Stimulated activated CD8-positive, alpha-beta memory T cell treated with anti-CD3 and anti-CD28 coated beads, Interleukin-7, amount 100 ng/mL, for 4 hours (primary cell): ENCODE data around the gene EXOC6.
"Not testable (repeated sequence)": the region's sequence is repeated elsewhere in the genome, so short reads cannot be mapped to it uniquely, and the experiment has no call there.

ENCODE experiments used
- DNase-seq, 2 donors: peaks; one replicate each; pipeline ENCODE4 v3.0.0-alpha.2; 2020; ENCODE audit warnings: low read depth in 2 of 2

Gene EXOC6

DNA sequence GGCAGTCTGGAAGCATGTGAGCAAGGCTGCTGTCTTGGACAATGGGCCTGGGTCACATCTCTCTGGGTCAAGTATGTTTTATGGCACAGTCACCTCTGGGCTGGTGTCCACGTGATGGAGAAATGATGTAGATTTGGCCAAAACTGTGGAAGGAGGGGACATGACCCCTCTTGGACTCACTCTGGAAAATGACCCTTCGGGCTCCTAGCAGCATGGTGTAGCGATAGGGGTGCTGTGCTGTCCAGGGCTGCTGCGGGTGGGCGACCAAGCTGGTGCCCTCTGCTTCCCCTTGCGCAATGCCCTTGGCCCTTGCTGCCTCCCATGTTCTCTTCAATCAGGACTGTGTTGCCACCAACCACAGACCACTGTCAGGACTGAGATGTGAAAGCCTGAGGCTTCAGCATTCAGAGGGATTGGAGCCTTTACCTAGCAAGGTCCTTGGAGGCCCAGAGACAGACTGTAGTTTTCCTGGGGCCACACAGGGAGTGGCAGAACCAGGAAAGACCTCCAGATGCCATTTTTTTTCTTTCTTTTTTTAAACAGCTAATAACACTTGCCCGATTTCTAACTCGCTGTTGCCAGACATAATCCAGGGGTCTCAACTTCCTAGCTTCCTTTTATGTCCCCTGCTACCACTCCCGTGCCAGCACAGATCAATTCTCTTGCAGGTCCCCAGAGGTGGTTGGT, 231.5 kb downstream of the EXOC6 start:
- no peak for DNase-seq

DNA sequence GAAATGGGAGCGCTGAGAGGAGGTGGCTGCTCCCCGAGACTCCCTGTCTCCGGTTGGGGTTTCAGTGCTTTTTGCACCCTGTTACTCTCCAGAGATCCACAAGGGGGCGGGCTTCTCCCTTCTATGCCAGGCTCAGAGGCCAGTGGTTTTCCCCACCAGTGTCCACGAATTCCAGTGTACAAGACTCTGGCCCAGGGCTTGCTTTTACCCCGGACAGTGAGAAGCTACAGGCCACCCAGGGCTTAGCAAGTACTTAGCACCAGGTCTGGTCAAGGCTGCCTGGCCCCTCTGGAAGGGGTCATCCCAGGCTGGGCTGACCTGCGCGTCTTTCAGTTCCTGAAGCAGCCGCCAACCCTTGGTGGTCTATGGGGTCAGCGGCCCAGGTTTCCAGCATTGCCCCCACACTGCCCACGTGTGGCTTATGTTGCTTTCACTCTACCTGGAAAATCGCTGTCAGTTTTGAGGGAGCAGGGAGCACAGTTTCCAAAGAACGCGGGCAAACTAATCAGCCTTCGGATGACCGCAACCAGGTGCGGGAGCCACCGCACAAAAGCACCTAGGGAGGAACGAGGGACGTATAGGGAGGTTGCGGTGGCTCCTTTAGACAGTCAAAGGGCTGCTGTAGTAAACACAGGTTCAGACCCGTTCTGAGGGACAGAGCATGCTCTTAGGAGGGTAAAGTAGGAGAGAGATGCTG, 232.2 kb downstream of the EXOC6 start:
- DNase-seq: no peak

DNA sequence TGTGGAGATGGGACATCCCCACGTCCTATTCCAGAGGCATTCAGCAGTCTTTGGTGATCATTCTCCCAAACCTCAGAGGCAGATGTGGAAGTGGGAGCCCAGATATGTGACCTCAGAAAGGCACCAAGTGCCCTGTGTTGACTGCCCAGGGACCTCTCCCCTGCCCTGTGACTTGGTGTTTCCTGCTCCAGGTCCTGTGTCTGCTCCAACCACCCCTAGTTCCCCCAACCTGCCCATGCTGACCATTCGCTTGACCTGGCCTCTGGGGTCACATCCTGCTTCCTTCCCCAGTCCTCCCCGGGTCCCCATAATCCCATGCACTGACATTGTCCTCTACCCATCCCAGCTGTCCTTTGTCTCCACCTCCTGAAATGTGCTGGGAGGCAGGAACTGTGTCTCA, 233.0 kb downstream of the EXOC6 start:
- no peak for DNase-seq

DNA sequence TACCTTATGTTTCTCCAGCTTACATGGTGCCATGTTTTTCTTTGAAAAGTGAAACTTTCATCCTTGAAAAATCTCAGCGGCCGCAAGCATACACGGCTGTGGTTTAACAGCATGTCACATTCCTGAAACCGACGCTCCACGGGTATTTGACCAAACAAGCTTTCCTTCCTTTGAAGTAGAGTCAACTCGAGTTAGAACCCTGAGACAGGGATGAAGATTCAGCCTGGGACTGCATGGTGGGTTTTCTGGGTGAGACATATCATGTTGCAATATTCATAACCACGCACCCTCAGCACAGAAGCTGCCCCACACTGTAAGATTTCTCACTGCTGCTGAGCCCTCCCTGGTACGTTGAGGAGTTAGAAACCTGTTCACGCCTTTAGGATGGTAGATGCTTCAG, 233.5 kb downstream of the EXOC6 start:
- no peak for DNase-seq

DNA sequence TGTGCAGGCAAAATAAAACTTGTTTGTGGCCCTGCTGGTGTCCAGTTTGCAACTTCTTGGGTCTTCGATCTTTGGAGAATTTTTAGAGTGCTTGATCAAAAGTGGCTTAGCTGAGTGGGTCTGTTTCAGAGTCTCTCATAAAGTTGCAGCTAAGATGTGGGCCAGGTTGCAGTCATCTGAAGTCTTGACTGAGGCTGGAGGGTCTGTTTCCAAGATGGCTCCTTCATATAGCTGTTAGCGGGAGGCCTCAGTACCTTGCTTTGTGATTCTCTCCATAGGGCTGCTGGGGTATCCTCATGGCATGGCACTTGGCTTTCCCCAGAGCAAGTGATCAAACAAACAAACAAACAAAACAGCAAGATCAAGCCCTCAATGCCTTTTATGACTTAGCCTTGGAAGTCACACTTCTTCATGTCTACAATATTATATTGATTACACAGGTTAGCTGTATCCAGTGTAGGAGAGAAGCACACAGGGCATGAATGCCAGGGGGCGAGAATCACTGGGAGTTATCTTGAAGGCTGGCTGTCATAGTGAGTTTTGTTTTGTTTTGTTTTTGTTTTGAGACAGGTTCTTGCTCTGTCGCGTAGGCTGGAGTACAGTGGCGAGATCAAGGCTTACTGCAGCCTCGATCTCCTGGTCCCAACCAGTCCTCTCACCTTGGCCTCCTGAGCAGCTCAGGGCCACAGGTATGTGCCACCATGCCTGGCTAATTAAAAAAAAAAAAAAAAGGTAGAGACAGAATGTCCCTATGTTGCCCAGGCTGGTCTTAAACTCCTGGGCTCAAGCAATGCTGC, 235.6 kb downstream of the EXOC6 start:
- no peak for DNase-seq

DNA sequence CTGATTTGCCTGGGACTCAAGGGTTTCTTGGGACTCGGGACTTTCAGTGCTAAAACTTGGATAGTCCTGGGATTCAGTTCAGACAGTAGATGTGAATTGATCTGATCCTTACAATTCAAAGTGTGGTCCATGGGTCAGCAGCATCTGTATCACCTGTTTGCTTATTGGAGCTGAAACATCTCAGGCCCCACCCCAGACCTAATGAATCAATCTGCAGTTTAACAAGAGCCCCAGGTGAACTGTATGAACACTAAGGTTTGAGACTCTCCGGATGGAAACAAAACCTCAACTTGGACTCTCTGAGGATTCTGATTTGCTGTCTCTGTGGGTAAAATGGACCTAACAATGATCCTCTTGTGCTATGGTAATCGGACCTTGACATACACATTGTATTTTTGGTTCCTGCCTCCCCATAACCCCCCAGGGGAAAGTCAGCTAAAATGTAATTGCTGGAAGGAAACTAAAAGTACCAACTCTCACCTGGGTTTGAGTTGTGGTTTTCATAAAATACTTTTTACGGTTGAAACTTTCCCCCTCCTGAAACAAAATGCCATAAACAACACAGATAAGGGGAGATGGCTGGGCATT, 237.0 kb downstream of the EXOC6 start:
- no peak for DNase-seq

DNA sequence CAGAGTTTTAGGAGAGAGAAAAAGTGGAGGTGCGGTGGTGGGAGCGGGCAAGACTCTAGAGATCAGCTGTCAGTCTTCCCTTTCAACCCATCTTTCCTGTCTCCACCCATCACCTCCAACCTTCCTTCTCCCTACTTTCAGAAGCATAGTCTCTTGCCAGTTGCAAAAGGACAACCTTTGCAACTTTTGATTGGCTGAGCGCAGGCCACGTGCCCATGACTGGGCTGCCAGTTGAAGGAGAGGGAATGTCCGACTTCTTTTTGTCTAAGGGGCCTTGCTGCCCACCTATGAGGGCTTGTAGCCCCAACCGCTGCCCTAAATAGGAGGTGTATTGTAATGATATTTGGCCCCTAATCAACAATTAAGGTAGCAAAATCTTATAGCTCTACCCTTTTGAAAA, 238.0 kb downstream of the EXOC6 start:
- no peak for DNase-seq

DNA sequence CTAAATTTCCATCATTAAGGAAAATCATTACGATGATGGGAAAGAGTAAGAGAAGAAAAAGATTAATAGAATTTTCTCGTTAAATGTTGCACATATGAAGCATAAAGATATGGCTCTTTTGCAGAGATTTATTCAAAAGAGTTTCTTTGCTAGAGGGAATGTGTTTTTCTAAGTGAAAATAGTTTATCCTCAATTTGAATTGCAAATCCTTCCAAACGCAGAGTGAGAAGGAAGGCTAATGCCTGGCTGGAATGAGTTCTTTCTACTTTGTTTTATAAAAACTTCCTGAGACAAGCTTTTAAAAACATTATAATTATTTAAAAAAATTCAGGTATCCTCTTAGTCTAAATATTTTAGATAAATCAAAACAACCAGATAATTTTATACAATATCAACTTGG, 239.5 kb downstream of the EXOC6 start:
- no peak for DNase-seq

DNA sequence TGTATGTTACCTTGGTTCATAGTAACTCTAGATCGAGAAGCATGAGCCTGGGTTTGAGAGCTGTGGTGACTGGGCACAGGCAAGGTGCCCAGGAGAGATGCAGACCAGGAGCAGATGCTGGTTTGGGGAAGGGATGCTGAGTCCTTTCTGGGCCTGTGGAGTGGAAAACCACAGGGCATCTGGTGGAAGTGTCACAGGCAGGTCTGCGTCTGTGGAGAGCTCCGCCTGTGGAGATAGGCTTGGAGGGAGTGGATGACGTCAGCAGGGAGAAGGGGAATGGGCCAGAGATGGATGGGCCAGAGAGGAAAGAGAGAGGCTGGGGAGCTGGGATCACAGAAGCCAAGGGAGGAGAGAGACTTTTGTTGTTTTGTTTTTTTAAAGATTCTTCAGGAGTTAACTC, 240.1 kb downstream of the EXOC6 start:
- DNase-seq: no peak

DNA sequence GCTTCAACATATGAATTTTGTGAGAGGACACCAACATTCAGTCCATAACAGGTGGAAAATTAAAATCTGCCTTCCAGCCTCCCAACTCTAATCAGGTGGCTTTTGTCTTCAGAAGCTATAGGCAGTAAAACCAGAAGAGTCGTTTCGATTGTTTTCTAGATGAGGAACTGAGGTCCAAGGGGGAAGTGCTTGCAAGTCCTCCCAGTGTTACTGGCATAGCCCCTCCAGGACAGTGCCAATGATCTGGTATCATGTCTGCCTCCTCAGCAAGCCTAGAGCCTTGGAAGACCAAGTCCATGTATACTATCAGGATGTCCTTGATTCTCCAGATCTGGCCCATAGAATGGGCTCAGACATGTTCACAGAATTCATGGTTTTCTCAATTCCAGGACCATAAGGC, 242.3 kb downstream of the EXOC6 start:
- DNase-seq: no peak

DNA sequence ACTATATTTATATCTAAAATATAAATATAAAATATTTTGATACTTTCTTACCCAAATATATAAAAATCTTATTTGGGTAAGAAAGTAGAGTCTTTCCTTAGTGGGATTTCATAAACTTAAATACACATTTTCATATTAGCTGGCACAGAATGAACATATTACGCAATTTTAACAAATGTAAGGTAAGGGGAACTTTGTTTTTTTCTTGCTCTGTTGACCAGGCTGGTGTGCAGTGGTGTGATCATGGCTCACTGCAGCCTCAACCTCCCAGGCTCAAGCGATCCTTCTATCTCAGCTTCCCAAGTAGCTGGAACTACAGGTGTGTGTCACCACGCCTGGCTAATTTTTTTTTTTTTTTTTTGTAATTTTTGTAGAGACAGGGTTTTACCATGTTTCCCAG, 243.6 kb downstream of the EXOC6 start:
- DNase-seq: no peak

DNA sequence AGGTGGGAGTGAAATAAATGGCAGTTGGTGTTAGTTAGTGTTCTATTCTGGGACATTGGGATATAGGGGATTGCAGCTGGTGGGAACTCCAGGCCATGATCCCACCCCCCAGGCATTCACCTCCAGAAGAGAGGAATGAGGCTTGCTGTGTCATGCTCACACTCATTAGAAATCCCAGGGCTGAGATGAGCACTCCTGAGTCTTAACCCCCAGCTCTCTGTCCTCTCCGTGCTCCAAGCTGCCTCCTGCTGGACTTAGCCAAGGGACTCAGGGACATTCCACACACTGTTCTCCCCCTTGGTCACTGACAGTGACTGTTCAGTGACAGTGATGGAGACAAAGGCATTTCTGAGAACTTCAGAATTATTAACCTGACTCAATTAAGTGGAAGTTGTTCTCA, 246.9 kb downstream of the EXOC6 start:
- DNase-seq: no peak

DNA sequence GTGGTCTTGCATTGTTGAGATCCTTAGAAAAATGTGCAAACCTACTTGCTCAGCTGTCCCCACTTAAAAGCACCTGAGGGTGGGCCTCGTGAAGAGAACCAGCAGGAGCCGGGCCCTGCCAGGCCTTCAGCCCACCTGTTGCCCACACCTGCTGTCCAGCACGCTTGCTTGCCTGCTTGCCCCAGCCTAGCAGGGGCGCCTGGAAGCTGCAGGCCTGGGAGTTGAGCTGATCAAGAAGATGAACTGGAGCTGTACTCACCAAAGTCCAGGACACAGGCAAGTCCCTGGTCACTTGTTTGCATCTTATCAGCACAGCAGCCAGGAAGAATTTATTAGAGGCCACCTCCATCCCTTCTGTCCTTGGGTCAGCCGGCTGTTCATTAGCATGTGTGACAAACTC, 248.6 kb downstream of the EXOC6 start:
- no peak for DNase-seq

DNA sequence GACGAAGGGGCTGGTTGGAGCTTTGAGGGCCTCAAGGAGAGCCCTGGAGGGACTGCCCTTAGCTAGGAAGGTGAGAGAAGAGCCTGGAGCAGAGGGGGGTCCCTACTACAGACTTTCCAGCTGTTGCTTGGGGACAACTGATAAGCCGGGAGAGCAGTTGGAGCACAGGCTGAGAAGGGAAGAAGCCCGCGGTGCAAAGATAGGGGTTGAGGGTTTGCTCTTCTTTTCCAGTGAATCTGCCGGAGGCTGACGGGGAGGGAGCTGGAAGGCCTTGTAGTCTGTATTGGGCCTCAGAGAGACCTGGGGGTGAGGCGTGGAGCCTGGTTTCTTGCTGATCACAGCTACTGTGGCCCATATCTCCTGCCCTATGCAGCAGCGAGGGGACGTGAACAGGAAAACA, 249.1 kb downstream of the EXOC6 start:
- DNase-seq: no peak

DNA sequence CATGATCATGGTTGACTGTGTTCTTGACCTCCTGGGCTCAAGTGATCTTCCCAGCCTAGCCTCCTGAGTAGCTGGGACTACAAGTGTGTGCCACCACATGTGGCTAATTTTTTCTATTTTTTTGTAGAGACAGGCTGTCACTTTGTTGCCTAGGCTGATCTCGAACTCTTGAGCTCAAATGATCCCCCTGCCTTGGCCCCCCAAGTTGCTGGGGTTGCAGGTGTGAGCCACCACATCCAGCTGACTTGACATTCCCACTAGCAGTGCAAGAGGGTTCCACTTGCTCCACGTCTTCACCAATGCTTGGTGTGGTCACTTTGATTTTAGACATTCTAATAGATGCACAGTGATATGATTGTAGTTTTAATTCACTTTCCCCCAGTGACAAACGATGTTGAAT, 250.5 kb downstream of the EXOC6 start:
- DNase-seq: no peak

DNA sequence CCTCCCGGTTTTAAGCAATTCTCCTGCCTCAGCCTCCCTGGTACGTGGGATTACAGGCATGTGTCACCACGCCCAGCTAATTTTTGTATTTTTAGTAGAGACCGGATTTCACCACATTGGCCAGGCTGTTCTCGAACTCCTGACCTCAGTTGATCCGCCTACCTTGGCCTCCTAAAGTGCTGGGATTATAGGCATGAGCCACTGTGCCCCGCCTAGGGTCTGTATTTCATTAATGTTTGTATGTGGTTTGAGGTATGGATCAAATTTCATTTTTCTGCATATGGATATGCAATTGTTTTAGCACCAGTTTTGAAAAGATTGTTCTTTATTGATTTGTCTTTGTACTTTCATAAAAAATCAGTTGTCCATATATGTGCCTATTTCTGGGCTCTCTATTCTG, 251.3 kb downstream of the EXOC6 start:
- DNase-seq: no peak

DNA sequence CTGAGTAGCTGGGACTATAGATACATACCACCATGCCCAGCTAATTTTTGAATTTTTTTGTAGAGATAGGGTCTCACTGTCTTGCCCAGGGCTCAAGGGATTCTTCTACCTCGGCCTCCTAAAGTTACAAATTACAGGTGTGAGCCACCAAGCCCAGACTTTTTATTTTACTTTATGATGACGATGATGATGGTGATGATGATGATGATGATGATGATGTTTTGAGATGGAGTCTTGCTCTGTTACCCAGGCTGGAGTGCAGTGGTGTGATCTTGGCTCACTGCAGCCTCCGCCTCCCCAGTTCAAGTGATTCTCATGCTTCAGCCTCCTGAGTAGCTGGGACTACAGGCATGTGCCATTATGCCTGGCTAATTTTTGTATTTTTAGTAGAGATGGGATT, 252.8 kb downstream of the EXOC6 start:
- not testable (repeated sequence) for DNase-seq

DNA sequence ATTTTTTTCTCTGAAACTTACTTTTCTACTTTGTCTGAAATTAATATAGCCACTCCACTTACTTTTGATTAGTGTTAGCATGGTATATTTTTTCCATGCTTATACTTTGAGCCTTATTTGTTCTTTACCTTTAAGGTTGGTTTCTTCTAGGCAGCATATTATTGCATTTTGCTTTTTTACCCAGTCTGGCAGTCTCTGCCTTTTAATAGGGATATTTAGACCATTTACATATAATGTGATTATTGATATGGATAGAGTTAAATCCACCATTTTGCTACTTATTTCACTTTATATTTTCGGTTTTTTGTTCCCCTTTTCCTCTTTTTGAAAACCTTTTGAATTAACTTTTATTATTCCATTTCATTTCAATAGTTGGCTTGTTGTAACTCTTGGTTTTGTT, 255.6 kb downstream of the EXOC6 start:
- no peak for DNase-seq

DNA sequence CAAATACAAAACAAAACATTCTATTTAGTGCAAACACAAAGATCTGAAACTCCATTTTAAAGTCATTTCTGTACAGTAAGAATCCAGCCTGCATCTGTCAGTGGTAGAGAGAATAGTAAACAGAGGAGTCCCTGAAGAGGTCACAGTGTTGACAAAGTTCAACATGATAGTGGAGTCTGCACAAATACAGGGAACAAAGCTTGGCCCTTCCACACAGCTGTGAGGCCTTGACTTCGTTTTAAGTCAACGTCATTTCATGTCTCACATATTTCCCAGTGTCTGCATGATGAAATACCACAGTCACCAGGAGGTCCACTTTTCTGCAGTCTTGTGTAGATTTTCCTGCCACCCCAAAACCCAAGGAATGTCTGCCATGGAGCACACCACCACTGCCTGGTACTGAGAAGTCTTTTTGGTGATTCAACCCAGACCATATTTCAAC, 258.3 kb downstream of the EXOC6 start:
- no peak for DNase-seq
